Panc1 (cell line): ENCODE data around the gene RBMS3. TPM values are rescaled to one million over a fixed set of nuclear protein-coding genes. Genes with fewer than 3 reads are reported as not detected.

Experiments
- ATAC-seq: fragments of 200-7000 bp; cut with Tn5 transposase; 2 replicates; pipeline ENCODE4 v1.9.1; 2020; ENCODE audit warnings: mild to moderate bottlenecking, moderate library complexity
- BruUV-seq: library from RNA; stranded (reverse); fragments of 400-500 nt; replicated peaks from 2 replicates; lab custom pipeline; 2021; lab: Mats Ljungman, UMichigan
- CTCF ChIA-PET: fragments of 300-600 bp; sonication (Branson Sonifier 250); formaldehyde crosslinking; loops from one replicate; lab custom pipeline; 2022; ENCODE audit warnings: antibody characterized with exemption; lab: Charles Lee
- POLR2A ChIA-PET: fragments of 300-600 bp; sonication (Branson Sonifier 250); formaldehyde crosslinking; loops from one replicate; lab custom pipeline; 2022; ENCODE audit warnings: antibody characterized with exemption; lab: Charles Lee
- DNase-seq: peaks from one replicate; pipeline ENCODE4 v3.0.0-alpha.2; 2010; ENCODE audit warnings: low read depth, low spot score
- H3K27ac ChIP-seq: 2 replicates; pipeline ENCODE4 v1.5.1; 2011; ENCODE audit warnings: mild to moderate bottlenecking, low read length, inconsistent platforms
- H3K27me3 ChIP-seq: fragments of 200-500 bp; sonication (Bioruptor generic); 2 replicates; pipeline ENCODE4 v1.6.0; 2014; ENCODE audit warnings: low read length, inconsistent platforms; ENCODE audit not compliant: control insufficient read depth, insufficient read depth
- H3K36me3 ChIP-seq: fragments of 200-500 bp; sonication (Bioruptor generic); 2 replicates; pipeline ENCODE4 v1.5.1; 2014; ENCODE audit warnings: inconsistent platforms, mild to moderate bottlenecking, low read length, moderate library complexity; ENCODE audit not compliant: control insufficient read depth, insufficient read depth
- H3K4me1 ChIP-seq: 2 replicates; pipeline ENCODE4 v1.5.1; 2011; ENCODE audit warnings: inconsistent platforms, mild to moderate bottlenecking, low read length, moderate library complexity; ENCODE audit not compliant: control insufficient read depth, insufficient read depth
- H3K4me3 ChIP-seq, 2 experiments: 2 replicates each; pipeline ENCODE4 v1.5.1; 2011 to 2012; ENCODE audit warnings: low read depth in 2 of 2, low read length in 2 of 2, mild to moderate bottlenecking in 2 of 2, inconsistent platforms in 1 of 2, moderate library complexity in 1 of 2
- H3K9me3 ChIP-seq: fragments of 200-500 bp; sonication (Bioruptor generic); 2 replicates; pipeline ENCODE4 v1.5.1; 2014; ENCODE audit warnings: low read depth, mild to moderate bottlenecking, inconsistent platforms, low read length, moderate library complexity; ENCODE audit not compliant: control insufficient read depth, insufficient read depth
- POLR2AphosphoS5 ChIP-seq: IDR thresholded peaks from 2 replicates; pipeline ENCODE4 v1.6.1; 2012; ENCODE audit warnings: mild to moderate bottlenecking, low read depth, low read length, moderate library complexity
- SIN3A ChIP-seq: IDR thresholded peaks from 2 replicates; pipeline ENCODE4 v1.6.1; 2012; ENCODE audit warnings: low read depth, mild to moderate bottlenecking, low read length, moderate library complexity, borderline replicate concordance; ENCODE audit not compliant: insufficient read depth
- TCF7L2 ChIP-seq: IDR thresholded peaks from 2 replicates; pipeline ENCODE4 v1.6.1; 2011; ENCODE audit warnings: mild to moderate bottlenecking, low read depth, low read length, inconsistent platforms
- in situ Hi-C: cut with HindIII; loops from 2 replicates; pipeline ENCODE4 v1.10.0; 2016; ENCODE audit warnings: low sequenced_read_pairs, low pct_unique_long_range_greater_than_20kb
- intact Hi-C: fragments of 100-400 bp; cut with micrococcal nuclease; formaldehyde crosslinking; loops from one replicate; pipeline ENCODE4 v1.10.0; 2022; ENCODE audit not compliant: unreplicated experiment
- total RNA-seq: library from RNA; stranded (reverse); gene quantifications from one replicate; pipeline ENCODE4 v1.2.1, GENCODE V29; 2021; ENCODE audit not compliant: unreplicated experiment
- TF ChIP-seq, protein P1 (sequence below): fragments of 450-650 bp; IDR thresholded peaks from 2 replicates; pipeline ENCODE4 v1.5.1; 2017; ENCODE audit warnings: mild to moderate bottlenecking
- TF ChIP-seq, protein P2 (sequence below), 2 experiments: IDR thresholded peaks; 2 replicates each; pipeline ENCODE4 v1.6.1; 2011 to 2012; ENCODE audit warnings: low read depth in 2 of 2, control low read depth in 1 of 2, low read length in 1 of 2, mild to moderate bottlenecking in 1 of 2, moderate library complexity in 1 of 2; ENCODE audit not compliant: insufficient read depth in 1 of 2

RBMS3 gene
- total RNA-seq, 1 experiment from 2014 or later, result 1.1 TPM

DNA sequence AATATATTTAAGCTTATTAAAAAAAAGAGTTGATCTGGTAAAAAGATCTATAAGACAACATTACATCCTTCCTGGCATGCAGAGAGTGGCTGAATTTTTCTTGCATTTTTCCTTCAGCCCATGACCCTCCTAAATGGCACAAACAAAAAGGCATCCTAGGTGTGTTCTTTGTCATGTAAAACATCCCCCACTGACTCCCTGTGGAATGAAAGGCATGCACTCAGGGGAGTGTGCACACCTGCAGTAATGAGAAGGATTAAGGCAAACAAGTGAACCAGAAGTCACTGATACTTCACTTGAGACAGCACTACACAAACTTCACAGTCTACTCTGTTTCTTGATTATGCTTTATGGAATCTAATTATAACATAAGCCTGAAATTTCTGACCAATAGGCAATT, 195.0 kb downstream of the RBMS3 start:
- no TSS peak for BruUV-seq
- H3K4me1 ChIP-seq, result no peaks in the 10 kb centered on the region
- DNase-seq (no peak), ATAC-seq (no peak)
- H3K27ac ChIP-seq, result no peak overlapping the region
- TF ChIP-seq, protein P1, sequence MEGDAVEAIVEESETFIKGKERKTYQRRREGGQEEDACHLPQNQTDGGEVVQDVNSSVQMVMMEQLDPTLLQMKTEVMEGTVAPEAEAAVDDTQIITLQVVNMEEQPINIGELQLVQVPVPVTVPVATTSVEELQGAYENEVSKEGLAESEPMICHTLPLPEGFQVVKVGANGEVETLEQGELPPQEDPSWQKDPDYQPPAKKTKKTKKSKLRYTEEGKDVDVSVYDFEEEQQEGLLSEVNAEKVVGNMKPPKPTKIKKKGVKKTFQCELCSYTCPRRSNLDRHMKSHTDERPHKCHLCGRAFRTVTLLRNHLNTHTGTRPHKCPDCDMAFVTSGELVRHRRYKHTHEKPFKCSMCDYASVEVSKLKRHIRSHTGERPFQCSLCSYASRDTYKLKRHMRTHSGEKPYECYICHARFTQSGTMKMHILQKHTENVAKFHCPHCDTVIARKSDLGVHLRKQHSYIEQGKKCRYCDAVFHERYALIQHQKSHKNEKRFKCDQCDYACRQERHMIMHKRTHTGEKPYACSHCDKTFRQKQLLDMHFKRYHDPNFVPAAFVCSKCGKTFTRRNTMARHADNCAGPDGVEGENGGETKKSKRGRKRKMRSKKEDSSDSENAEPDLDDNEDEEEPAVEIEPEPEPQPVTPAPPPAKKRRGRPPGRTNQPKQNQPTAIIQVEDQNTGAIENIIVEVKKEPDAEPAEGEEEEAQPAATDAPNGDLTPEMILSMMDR, result no peak
- TF ChIP-seq SIN3A, result no peak
- TF ChIP-seq, protein P2, sequence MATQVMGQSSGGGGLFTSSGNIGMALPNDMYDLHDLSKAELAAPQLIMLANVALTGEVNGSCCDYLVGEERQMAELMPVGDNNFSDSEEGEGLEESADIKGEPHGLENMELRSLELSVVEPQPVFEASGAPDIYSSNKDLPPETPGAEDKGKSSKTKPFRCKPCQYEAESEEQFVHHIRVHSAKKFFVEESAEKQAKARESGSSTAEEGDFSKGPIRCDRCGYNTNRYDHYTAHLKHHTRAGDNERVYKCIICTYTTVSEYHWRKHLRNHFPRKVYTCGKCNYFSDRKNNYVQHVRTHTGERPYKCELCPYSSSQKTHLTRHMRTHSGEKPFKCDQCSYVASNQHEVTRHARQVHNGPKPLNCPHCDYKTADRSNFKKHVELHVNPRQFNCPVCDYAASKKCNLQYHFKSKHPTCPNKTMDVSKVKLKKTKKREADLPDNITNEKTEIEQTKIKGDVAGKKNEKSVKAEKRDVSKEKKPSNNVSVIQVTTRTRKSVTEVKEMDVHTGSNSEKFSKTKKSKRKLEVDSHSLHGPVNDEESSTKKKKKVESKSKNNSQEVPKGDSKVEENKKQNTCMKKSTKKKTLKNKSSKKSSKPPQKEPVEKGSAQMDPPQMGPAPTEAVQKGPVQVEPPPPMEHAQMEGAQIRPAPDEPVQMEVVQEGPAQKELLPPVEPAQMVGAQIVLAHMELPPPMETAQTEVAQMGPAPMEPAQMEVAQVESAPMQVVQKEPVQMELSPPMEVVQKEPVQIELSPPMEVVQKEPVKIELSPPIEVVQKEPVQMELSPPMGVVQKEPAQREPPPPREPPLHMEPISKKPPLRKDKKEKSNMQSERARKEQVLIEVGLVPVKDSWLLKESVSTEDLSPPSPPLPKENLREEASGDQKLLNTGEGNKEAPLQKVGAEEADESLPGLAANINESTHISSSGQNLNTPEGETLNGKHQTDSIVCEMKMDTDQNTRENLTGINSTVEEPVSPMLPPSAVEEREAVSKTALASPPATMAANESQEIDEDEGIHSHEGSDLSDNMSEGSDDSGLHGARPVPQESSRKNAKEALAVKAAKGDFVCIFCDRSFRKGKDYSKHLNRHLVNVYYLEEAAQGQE (IDR thresholded peaks at IDR 0.05; ENCODE audit: insufficient read depth in 1 of 2, low read depth in 2 of 2, low read length in 1 of 2), result no peak
- TF ChIP-seq POLR2AphosphoS5, result no peak
- TF ChIP-seq TCF7L2, result no peak
- no peaks in the 10 kb centered on the region for H3K27me3 ChIP-seq
- ChIA-PET POLR2A (no interaction called here), CTCF (no interaction called here)
- in situ Hi-C loops, result no loop called here
- intact Hi-C loops, result no loop called here
- no peaks in the 10 kb centered on the region for H3K36me3 ChIP-seq
- no peak overlapping the region for H3K4me3 ChIP-seq
- no peaks in the 10 kb centered on the region for H3K9me3 ChIP-seq

DNA sequence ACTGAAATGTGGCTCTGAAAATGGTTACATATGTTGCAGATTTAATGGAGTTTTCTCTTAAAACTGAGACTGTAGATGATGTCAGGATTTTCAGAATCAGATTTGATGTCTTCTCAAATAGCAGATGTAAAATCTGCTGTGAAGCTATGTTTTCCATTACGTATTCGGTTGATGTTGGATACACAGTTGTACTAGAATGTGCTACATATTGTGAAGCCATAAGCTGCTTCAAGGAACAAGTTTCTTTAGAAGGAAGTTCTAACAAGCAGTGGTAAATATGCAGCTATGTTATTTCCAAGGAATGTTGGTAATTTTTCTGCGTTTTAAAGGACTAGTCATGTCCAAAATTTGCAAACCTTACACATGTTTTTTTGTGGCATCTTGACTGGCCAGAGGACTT, 197.7 kb downstream of the RBMS3 start:
- CTCF ChIA-PET, result no interaction called here
- no peaks in the 10 kb centered on the region for H3K9me3 ChIP-seq
- POLR2A ChIA-PET, result no interaction called here
- H3K4me3 ChIP-seq, result no peak overlapping the region
- H3K27me3 ChIP-seq, result no peaks in the 10 kb centered on the region
- in situ Hi-C loops, result no loop called here
- no peaks in the 10 kb centered on the region for H3K4me1 ChIP-seq
- DNase-seq, result no peak
- ATAC-seq, result no peak
- no TSS peak for BruUV-seq
- intact Hi-C loops, result no loop called here
- no peaks in the 10 kb centered on the region for H3K36me3 ChIP-seq
- no peak for TF ChIP-seq TCF7L2
- TF ChIP-seq, protein P2 (IDR thresholded peaks at IDR 0.05; ENCODE audit: insufficient read depth in 1 of 2, low read depth in 2 of 2, low read length in 1 of 2), result no peak
- no peak overlapping the region for H3K27ac ChIP-seq
